22Rv1 (cell line): ENCODE data around the gene RNF213.

ENCODE experiments used
- H3K27ac ChIP-seq: fragments of 450-650 bp; 2 replicates; pipeline ENCODE4 v1.5.1; 2017
- ZFX ChIP-seq: fragments of 450-650 bp; IDR thresholded peaks from 2 replicates; pipeline ENCODE4 v1.6.1; 2017; ENCODE audit warnings: antibody characterized with exemption, borderline replicate concordance
- TF ChIP-seq, protein P1 (sequence below): fragments of 450-650 bp; IDR thresholded peaks from 2 replicates; pipeline ENCODE4 v1.5.1; 2017; ENCODE audit warnings: mild to moderate bottlenecking

RNF213 gene

DNA sequence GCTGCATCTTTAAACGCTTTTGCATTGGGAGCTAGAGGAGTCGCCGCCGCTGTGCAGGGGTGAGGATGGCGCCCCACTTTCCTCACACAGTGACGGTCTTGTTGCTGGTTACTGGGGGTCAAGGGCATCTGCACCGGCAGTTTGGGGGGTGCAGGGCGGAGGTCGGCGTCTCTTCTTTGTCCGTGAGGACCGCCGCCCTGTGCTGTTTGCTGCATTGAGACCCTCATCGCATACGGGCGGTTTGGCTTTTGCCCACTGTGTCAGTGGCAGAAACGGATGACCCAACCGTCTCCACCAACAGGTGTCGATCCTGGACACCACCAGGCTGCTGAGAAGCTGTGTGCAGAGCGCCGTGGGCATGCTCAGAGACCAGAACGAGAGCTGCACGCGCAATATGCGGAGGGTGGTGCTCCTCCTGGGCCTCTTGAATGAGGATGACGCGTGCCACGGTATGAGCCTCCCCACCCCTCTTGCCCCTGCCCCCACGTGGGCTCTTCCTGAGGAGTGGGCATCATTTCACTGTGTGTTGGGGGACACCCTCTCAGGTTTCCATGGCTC lies 93.1 kb downstream of the RNF213 start:
- no peak overlapping the region for H3K27ac ChIP-seq
- TF ChIP-seq ZFX = no peak
- TF ChIP-seq, protein P1, sequence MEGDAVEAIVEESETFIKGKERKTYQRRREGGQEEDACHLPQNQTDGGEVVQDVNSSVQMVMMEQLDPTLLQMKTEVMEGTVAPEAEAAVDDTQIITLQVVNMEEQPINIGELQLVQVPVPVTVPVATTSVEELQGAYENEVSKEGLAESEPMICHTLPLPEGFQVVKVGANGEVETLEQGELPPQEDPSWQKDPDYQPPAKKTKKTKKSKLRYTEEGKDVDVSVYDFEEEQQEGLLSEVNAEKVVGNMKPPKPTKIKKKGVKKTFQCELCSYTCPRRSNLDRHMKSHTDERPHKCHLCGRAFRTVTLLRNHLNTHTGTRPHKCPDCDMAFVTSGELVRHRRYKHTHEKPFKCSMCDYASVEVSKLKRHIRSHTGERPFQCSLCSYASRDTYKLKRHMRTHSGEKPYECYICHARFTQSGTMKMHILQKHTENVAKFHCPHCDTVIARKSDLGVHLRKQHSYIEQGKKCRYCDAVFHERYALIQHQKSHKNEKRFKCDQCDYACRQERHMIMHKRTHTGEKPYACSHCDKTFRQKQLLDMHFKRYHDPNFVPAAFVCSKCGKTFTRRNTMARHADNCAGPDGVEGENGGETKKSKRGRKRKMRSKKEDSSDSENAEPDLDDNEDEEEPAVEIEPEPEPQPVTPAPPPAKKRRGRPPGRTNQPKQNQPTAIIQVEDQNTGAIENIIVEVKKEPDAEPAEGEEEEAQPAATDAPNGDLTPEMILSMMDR = no peak

DNA sequence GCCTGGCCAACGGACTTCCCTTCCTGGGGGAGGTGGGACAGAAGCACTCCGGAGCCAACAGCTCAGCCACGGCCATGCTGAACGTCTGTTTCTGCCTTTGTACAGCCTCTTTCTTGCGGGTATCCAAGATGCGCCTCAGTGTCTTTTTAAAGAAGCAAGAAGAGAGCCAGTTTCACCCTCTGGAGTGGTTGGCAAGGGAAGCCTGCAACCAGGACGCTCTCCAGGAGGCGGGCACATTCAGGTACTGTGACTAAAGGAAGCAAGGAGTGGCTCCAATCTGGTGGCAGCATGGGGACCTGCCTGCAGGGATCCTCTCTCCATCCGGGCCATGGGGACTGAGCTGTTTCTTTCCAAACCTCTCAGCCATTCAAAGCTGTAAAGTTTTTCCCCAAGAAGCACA lies 93.7 kb downstream of the RNF213 start:
- TF ChIP-seq, protein P1 = no peak
- no peak for TF ChIP-seq ZFX
- no peak overlapping the region for H3K27ac ChIP-seq

DNA sequence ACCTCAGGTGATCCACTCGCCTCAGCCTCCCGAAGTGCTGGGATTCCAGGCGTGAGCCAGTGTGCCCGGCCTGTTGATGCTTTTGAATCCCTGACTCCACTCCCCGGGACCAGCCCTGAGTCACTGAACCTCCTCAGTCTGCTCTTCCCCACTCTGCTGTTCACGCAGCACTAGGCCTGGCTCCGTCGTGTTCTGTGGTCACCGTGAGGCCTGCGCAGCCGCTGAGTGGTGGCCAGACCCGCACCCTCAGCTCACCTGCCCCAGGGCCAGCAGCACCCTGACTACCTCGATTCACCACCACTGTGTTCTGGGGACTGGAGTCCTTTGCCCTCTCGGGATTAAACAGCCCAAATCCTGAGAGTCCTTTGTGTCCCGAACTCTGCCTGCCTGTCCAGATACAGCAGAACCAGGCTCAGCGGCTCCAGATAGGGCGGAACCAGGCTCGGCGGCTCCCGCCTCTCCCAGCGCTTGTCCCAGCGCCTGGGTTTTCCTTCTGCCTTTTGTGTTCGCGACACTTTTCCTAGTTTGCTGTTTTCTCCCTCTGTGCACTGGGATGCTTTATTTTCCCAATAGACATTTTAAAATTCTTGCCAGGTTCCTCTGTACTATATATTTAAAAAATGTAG lies 95.7 kb downstream of the RNF213 start:
- H3K27ac ChIP-seq = no peak overlapping the region
- TF ChIP-seq ZFX = no peak
- TF ChIP-seq, protein P1 = no peak

DNA sequence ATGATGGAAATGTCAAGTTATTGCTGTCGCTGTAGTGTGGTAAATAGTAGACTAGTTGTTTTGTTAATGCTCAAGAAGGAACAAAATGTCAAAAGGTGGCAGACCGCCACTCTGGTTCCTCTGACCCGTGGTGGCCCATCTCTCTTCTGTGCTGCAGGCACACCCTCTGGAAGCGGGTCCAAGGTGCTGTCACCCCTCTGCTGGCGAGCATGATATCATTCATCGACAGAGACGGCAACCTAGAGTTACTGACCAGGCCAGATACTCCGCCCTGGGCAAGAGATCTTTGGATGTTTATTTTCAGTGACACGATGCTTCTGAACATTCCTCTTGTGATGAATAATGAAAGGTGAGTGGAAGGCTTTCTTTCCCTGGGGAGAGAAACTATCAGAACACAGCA lies 97.5 kb downstream of the RNF213 start:
- no peak overlapping the region for H3K27ac ChIP-seq
- TF ChIP-seq ZFX = no peak
- TF ChIP-seq, protein P1 = no peak

DNA sequence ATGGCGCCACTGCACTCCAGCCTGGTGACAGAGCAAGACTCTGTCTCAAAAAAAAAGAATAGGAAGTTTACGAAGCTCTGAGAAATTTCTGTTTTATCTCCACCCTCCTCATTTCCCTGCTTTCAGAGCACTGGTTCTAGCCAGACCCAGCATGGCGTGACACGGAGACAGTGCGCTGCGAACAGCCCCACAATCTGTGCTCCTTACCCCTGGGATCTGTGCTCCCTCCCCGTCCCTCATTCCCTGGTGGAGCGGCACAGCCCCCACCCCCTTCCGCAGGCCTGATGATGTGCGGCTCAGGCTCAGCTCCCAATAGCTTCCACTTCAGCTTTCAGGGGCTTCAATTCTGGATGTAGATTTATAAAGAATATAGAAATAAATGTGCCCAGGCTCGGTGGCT lies 98.2 kb downstream of the RNF213 start:
- TF ChIP-seq, protein P1 = no peak
- no peak for TF ChIP-seq ZFX
- H3K27ac ChIP-seq = no peak overlapping the region

DNA sequence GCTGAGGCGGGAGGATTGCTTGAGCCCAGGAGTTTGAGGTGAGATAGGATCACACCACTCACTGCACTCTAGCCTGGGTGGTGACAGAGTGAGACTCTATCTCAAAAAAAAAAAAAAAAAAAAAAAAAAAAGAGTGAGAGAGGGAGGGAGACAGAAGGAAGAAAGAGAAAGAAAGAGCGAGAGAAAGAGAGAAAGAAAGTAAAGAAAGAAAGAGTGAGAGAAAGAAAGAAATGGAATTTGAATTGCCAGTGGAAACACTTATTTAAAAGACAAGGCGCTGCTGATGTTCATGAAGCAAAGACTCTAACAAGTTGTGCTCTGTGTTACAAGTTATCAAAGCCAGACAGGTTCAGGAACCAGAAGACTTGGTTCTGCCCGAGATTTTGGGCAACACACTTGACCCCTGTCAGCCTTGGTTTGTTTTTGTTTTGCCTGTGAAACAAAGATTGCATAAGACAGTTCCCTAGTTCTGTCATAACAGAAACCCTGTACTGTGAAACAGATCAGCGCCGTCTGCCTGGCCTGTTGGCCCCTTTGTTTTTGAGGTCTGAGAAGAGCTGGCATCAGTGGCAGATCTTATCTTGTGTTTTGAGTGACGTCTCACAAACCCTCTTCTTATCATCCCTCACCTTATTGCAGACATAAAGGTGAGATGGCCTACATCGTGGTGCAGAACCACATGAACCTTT lies 98.9 kb downstream of the RNF213 start:
- no peak overlapping the region for H3K27ac ChIP-seq
- TF ChIP-seq ZFX = no peak
- TF ChIP-seq, protein P1 = no peak

DNA sequence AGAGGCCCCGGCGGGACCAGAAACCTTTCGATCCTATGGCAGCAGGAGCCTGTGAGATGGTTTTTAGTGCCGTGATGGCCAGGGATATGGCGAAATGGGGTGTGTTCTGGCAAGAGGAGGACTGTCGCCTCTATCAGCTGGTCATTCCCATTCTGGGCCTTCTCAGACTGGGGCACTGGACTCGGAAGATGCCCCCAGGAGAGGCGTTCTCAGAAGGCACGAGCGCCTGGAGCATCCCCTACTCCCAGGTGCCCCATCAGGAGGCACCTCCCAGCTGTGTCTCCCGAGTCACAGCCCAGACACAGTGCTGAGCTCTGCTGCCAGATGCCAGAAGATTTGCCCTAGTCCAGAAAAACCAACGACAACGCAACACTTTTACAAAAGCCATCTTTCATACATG lies 99.7 kb downstream of the RNF213 start:
- TF ChIP-seq ZFX = no peak
- TF ChIP-seq, protein P1 = no peak
- no peak overlapping the region for H3K27ac ChIP-seq
